ENCODE measurements around the gene OR6J1.

GRCh38 chr14:22678221-22678620 lies 34.1 kb upstream of the OR6J1 start:
- TF ChIP-seq CTCF (IDR thresholded peaks at IDR 0.05): no peak
- no peak for TF ChIP-seq POLR2A (IDR thresholded peaks at IDR 0.05)
